H1 (cell line): ENCODE data around the gene GRIK2. TPM values are rescaled to one million over a fixed set of nuclear protein-coding genes. Genes with fewer than 3 reads are reported as not detected.

Experiments
- CTCF ChIA-PET: fragments of 300-600 bp; sonication (Branson Sonifier 250); formaldehyde crosslinking; loops from one replicate; lab custom pipeline; 2021; ENCODE audit not compliant: partially characterized antibody; lab: Charles Lee
- POLR2A ChIA-PET: fragments of 300-600 bp; sonication (Branson Sonifier 250); formaldehyde crosslinking; loops from one replicate; lab custom pipeline; 2021; ENCODE audit warnings: inconsistent platforms; ENCODE audit not compliant: partially characterized antibody; lab: Charles Lee
- DNase-seq, 2 experiments: peaks; one replicate each; pipeline versions ENCODE4 v3.0.0 to v3.0.0-alpha.2; 2010 to 2022; ENCODE audit warnings: low spot score in 2 of 2, low read depth in 1 of 2, mixed read lengths in 1 of 2
- FAIRE-seq: peaks from 2 replicates; lab custom pipeline; 2011; peaks lifted over from hg19 to GRCh38; lab: Jason Lieb, UNC
- H2AFZ ChIP-seq: 2 replicates; pipeline ENCODE4 v1.8.1; 2012; ENCODE audit warnings: low read length, inconsistent platforms
- H2AK5ac ChIP-seq: 2 replicates; pipeline ENCODE4 v1.6.1; 2013; ENCODE audit warnings: low read depth, low read length
- H2BK120ac ChIP-seq: replicated peaks from 2 replicates; pipeline ENCODE3; 2013; ENCODE audit warnings: low read depth, low read length, inconsistent platforms
- H2BK12ac ChIP-seq: 2 replicates; pipeline ENCODE4 v1.6.1; 2013; ENCODE audit warnings: low read depth, low read length
- H2BK15ac ChIP-seq: 2 replicates; pipeline ENCODE4 v1.6.1; 2013; ENCODE audit warnings: low read length
- H2BK20ac ChIP-seq: 2 replicates; pipeline ENCODE4 v1.6.1; 2013; ENCODE audit warnings: low read length
- H2BK5ac ChIP-seq: 2 replicates; pipeline ENCODE4 v1.6.1; 2013; ENCODE audit warnings: low read depth, low read length
- H3K14ac ChIP-seq: 2 replicates; pipeline ENCODE4 v1.6.1; 2013; ENCODE audit warnings: inconsistent platforms; ENCODE audit not compliant: insufficient read length
- H3K18ac ChIP-seq: 2 replicates; pipeline ENCODE4 v1.6.1; 2013; ENCODE audit warnings: low read length; ENCODE audit errors: extremely low read depth
- H3K23ac ChIP-seq: 2 replicates; pipeline ENCODE4 v1.6.1; 2013; ENCODE audit warnings: inconsistent platforms; ENCODE audit not compliant: insufficient read length
- H3K23me2 ChIP-seq: 2 replicates; pipeline ENCODE4 v1.6.1; 2013; ENCODE audit warnings: low read depth, low read length
- H3K27ac ChIP-seq: 2 replicates; pipeline ENCODE4 v1.6.1; 2011; ENCODE audit warnings: low read depth, low read length, inconsistent platforms
- H3K27me3 ChIP-seq, 4 experiments: replicated peaks in 1 of 4; 1 replicate in 1 of 4; 2 replicates in 3 of 4; pipeline versions ENCODE4 v1.6.1 to v1.8.1; 2011 to 2013; ENCODE audit warnings: low read length in 3 of 4, mild to moderate bottlenecking in 3 of 4, inconsistent platforms in 2 of 4, mixed read lengths in 2 of 4, moderate library complexity in 1 of 4; ENCODE audit not compliant: control insufficient read depth in 3 of 4, insufficient read depth in 3 of 4; ENCODE audit errors: extremely low read depth in 1 of 4
- H3K36me3 ChIP-seq, 4 experiments: 2 replicates each; pipeline versions ENCODE4 v1.6.1 to v1.8.1; 2011 to 2013; ENCODE audit warnings: mild to moderate bottlenecking in 4 of 4, low read length in 3 of 4, moderate library complexity in 2 of 4, control low read depth in 1 of 4, inconsistent platforms in 1 of 4; ENCODE audit not compliant: insufficient read depth in 4 of 4, control insufficient read depth in 2 of 4
- H3K4ac ChIP-seq: replicated peaks from 2 replicates; pipeline ENCODE3; 2013; ENCODE audit warnings: low read length, low read depth, mixed read lengths, inconsistent platforms; ENCODE audit not compliant: insufficient read length
- H3K4me1 ChIP-seq, 4 experiments: replicated peaks in 1 of 4; 1 replicate in 1 of 4; 2 replicates in 3 of 4; pipeline versions ENCODE4 v1.6.1 to v1.8.1; 2011 to 2013; ENCODE audit warnings: low read length in 3 of 4, inconsistent platforms in 2 of 4, mixed read lengths in 1 of 4; ENCODE audit not compliant: insufficient read depth in 4 of 4, control insufficient read depth in 3 of 4
- H3K4me2 ChIP-seq, 2 experiments: 2 replicates each; pipeline versions ENCODE4 v1.6.1 to v1.8.1; 2011 to 2013; ENCODE audit warnings: low read depth in 2 of 2, low read length in 2 of 2, control low read depth in 1 of 2, inconsistent platforms in 1 of 2, mild to moderate bottlenecking in 1 of 2; ENCODE audit not compliant: insufficient read depth in 1 of 2
- H3K4me3 ChIP-seq, 4 experiments: fragments of 200-600, 300-600 bp in 1 of 4; sonication (generic), shearing (Covaris generic), sonication (Bioruptor Twin) in 1 of 4; 2 replicates each; pipeline versions ENCODE4 v1.5.1 to v1.8.1; 2011 to 2016; ENCODE audit warnings: low read length in 4 of 4, low read depth in 3 of 4, control low read depth in 2 of 4, inconsistent platforms in 2 of 4, mild to moderate bottlenecking in 2 of 4, mixed read lengths in 1 of 4, moderate library complexity in 1 of 4; ENCODE audit not compliant: insufficient read depth in 2 of 4; ENCODE audit errors: extremely low read depth in 1 of 4
- H3K56ac ChIP-seq: replicated peaks from 2 replicates; pipeline ENCODE3; 2013; ENCODE audit warnings: low read depth, mild to moderate bottlenecking, mixed read lengths, low read length, inconsistent platforms; ENCODE audit not compliant: insufficient read length
- H3K79me1 ChIP-seq: 2 replicates; pipeline ENCODE4 v1.6.1; 2013; ENCODE audit warnings: low read depth, low read length, control low read depth
- H3K79me2 ChIP-seq, 2 experiments: 2 replicates each; pipeline versions ENCODE4 v1.6.1 to v1.8.1; 2012 to 2013; ENCODE audit warnings: low read length in 2 of 2, mild to moderate bottlenecking in 2 of 2, inconsistent platforms in 1 of 2; ENCODE audit not compliant: insufficient read depth in 2 of 2, control insufficient read depth in 1 of 2
- H3K9ac ChIP-seq, 4 experiments: replicated peaks in 1 of 4; 1 replicate in 1 of 4; 2 replicates in 3 of 4; pipeline versions ENCODE4 v1.6.1 to v1.8.1; 2011 to 2013; ENCODE audit warnings: low read depth in 3 of 4, low read length in 3 of 4, control low read depth in 2 of 4, mild to moderate bottlenecking in 2 of 4, moderate library complexity in 2 of 4, inconsistent platforms in 1 of 4; ENCODE audit errors: extremely low read depth in 1 of 4
- H3K9me3 ChIP-seq, 2 experiments: 2 replicates each; pipeline versions ENCODE4 v1.6.1 to v1.8.1; 2012 to 2013; ENCODE audit warnings: mild to moderate bottlenecking in 2 of 2, moderate library complexity in 2 of 2, control low read depth in 1 of 2, inconsistent platforms in 1 of 2, low read depth in 1 of 2, low read length in 1 of 2, mixed read lengths in 1 of 2; ENCODE audit not compliant: insufficient read depth in 2 of 2
- H4K20me1 ChIP-seq, 2 experiments: replicated peaks in 1 of 2; 2 replicates each; pipeline versions ENCODE3 to v1.8.1; 2011 to 2013; ENCODE audit warnings: inconsistent platforms in 2 of 2, low read length in 2 of 2, mild to moderate bottlenecking in 1 of 2; ENCODE audit not compliant: insufficient read depth in 2 of 2, control insufficient read depth in 1 of 2
- H4K5ac ChIP-seq: 2 replicates; pipeline ENCODE4 v1.6.1; 2013; ENCODE audit warnings: low read length, low read depth, mixed read lengths, inconsistent platforms; ENCODE audit not compliant: insufficient read length
- H4K8ac ChIP-seq: 2 replicates; pipeline ENCODE4 v1.8.0; 2013; ENCODE audit warnings: mild to moderate bottlenecking, moderate library complexity, low read length, inconsistent platforms; ENCODE audit not compliant: insufficient read depth; ENCODE audit errors: extremely low read depth
- H4K91ac ChIP-seq: replicated peaks from 2 replicates; pipeline ENCODE3; 2013; ENCODE audit warnings: low read length, mixed read lengths, inconsistent platforms; ENCODE audit not compliant: insufficient read length
- BCL11A ChIP-seq, 2 experiments: IDR thresholded peaks; one replicate each; pipeline ENCODE4 v1.6.1; 2011; ENCODE audit warnings: low read depth in 2 of 2, low read length in 2 of 2, mild to moderate bottlenecking in 2 of 2
- NANOG ChIP-seq: IDR thresholded peaks from 2 replicates; pipeline ENCODE4 v1.6.1; 2011; ENCODE audit warnings: low read length, low read depth, mild to moderate bottlenecking, inconsistent platforms; ENCODE audit not compliant: insufficient read depth, poor library complexity, severe bottlenecking
- WGBS, 2 experiments: shearing (Covaris generic) in 1 of 2; methylation state at CpG; one replicate each; pipeline versions ENCODE4 v1.1.6 to v1.1.7; 2013 to 2015; ENCODE audit warnings: low lambda C conversion rate in 2 of 2, mixed read lengths in 2 of 2, inconsistent platforms in 1 of 2, low coverage in 1 of 2, missing lambda C conversion rate in 1 of 2; ENCODE audit not compliant: insufficient replicate concordance in 2 of 2, insufficient coverage in 1 of 2, insufficient read length in 1 of 2; ENCODE audit errors: extremely low coverage in 1 of 2, missing lambda C conversion rate in 1 of 2; 5-methylcytosine and 5-hydroxymethylcytosine counted together
- polyA plus RNA-seq, 7 experiments: library from polyadenylated mRNA; depleted of rRNA in 3 of 7; stranded (reverse) in 5 of 7; unstranded in 2 of 7; fragments of >200 nt in 5 of 7; fragments of 200-250 nt in 2 of 7; gene quantifications; 1 replicate in 5 of 7; 2 replicates in 1 of 7; 4 replicates in 1 of 7; pipeline versions ENCODE4 v1.2.1 to v1.2.3, GENCODE V29; 2011 to 2013; ENCODE audit warnings: missing spikeins in 2 of 7, mixed read lengths in 2 of 7
- total RNA-seq: library from RNA; stranded (reverse); fragmentation: NEBNext Ultra II Directional; extraction: Animal tissue kit (Norgen Biotek cat#: 25700); gene quantifications from 2 replicates; pipeline ENCODE4 v1.2.1, GENCODE V29; 2021

The GRIK2 gene
- total and polyA plus RNA-seq, 2 of the 8 experiments (the other 6 are each of a cell fraction or from before 2014, with no cell fraction given), result 1.8 to 2.2 TPM

DNA sequence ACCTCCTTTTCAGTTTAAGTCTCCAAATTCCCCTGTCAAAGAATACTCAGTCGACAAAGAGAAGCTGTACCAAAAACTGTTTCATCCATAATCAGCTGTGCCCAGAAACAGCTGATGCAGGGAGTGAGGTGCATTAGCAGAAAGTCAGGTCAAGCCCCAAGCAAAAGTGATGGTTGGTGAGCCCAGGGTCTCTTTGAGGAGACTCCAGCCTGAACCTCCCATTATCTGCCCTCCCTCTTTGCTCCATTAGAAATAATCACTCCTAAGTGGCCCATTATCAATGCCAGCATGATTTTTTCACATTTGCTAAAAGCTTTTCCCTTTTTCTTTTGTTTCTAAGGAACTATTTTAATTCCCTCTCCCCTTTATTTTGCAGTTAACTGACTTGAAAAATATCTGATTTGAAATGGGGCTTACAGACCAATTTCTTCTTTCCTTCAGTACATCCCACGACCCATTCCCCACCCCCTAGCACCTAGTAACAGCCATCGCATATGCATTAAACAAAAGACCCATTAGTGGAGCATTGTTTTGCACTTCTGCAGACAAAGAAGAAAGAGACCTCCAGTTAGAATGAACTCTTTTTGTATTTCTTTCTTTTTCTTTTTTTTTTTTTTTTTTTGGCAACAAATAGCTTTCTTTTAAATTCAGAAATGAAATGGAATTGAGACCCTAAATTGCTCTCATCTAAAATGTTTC, 257.0 kb downstream of the GRIK2 start:
- Histone ChIP-seq H3K4me2 (peak overlapping the region; percentile 43 to 63), H3K14ac (no peak overlapping the region), H2BK15ac (no peak overlapping the region), H3K9me3 (no peaks in the 10 kb centered on the region), H3K4me1 (peaks cover 0 to 12% (median 6%) of the 10 kb centered on the region in 4 experiments; a peak in 5 of 7 replicates), H3K56ac (no peak overlapping the region), H4K20me1 (no peaks in the 10 kb centered on the region), H3K9ac (no peak overlapping the region), H3K23ac (no peak overlapping the region), H2BK5ac (peak overlapping the region; percentile 76; the same call in 1 of the 2 replicates), H3K27ac (no peak overlapping the region), H3K18ac (peak overlapping the region; percentile 66), H2BK20ac (peak overlapping the region; percentile 100), H2BK12ac (peak overlapping the region; percentile 86; the same call in 1 of the 2 replicates), H2BK120ac (peak overlapping the region; percentile 8), H4K5ac (no peak overlapping the region), H2AFZ (0 out of 2 replicates have a peak overlapping the region, but pooled peaks have one; percentile 53), H3K27me3 (no peaks in the 10 kb centered on the region), H3K79me1 (no peaks in the 10 kb centered on the region), H2AK5ac (no peak overlapping the region), H3K23me2 (no peaks in the 10 kb centered on the region), H4K91ac (peak overlapping the region; percentile 3), H4K8ac (no peak overlapping the region), H3K4ac (no peak overlapping the region), H3K36me3 (no peaks in the 10 kb centered on the region), H3K4me3 (peak overlapping the region in 1 of 4 experiments; percentile 24; a peak in 2 of 8 replicates), H3K79me2 (no peaks in the 10 kb centered on the region)
- ChIA-PET POLR2A (no interaction called here), CTCF (interaction anchor here (1.3 kb wide), 1 partner anchor 32 kb away, joined by 3 read pairs; no protein-coding TSS in a partner anchor)
- DNase-seq (no peak), FAIRE-seq (no peak)
- 33% methylated on average over 3 of the region's 3 CpGs; no CpG with 5 or more reads in 1 of the 2 experiments for WGBS, 2 experiments
- TF ChIP-seq BCL11A (IDR thresholded peaks at IDR 0.05; ENCODE audit: low read depth in 2 of 2, low read length in 2 of 2) (no peak), NANOG (peak; percentile 93)
